ENCODE results near the gene C16orf92. TPM values are rescaled to one million over a fixed set of nuclear protein-coding genes. Genes with fewer than 3 reads are reported as not detected.

C16orf92 gene
- total RNA-seq, 1 experiment from 2014 or later = not detected

GRCh38 chr16:30028438-30029076 is 5.6 kb downstream of the C16orf92 start:
- ATAC-seq = no peak
- H3K27me3 ChIP-seq (ENCODE audit: control insufficient read depth, insufficient read depth, low read length) = no peaks in the 10 kb centered on the region
- in situ Hi-C loops (cut with HindIII; ENCODE audit: low pct_unique_long_range_greater_than_20kb, low sequenced_read_pairs) = no loop called here

DNA sequence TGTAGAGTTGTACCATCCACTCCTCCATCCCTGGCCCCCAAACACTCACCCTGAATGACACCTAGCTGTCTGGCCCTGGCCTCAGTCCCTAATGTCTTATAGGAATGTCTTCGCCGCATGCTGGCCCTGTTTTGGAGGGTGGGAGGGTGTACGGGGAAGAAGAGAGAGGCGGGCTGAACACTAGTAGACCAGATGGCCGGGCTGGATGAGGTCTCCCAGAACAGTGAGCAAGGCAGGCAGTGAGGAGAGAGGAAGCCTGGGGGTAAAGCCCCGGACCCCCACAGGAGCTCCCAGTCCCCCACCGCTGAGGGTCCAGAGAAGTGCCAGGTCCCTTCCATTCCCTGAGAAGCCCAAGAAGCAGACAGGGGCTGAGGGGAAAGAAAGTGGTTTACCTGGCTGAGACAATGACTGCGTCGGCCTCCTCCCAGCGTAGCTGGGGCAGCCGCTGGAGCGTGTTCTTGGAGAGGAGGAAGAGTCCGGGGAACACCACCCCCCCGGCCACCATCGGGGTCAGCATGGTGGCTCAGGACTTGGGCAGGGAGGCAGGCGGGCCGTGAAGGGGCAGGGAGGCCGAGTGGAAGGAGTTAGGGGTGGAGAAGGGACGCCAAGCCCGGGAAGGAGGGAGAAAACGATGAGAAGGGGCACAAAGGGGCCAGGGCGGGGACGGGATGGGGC is 7.2 kb downstream of the C16orf92 start:
- H3K27ac ChIP-seq (ENCODE audit: low read length) = no peak overlapping the region
- ATAC-seq = no peak
- peak overlapping the region in 1 of 2 experiments; percentile 3; a peak in 1 of 4 replicates for H3K4me3 ChIP-seq (ENCODE audit: low read depth in 2 of 2, low read length in 2 of 2)
- H3K9me3 ChIP-seq (ENCODE audit: control insufficient read depth, insufficient read depth, low read depth, low read length) = no peaks in the 10 kb centered on the region
- DNase-seq (ENCODE audit: low read depth, low spot score) = no peak
- POLR2A ChIA-PET = no interaction called here
- peaks cover 9% of the 10 kb centered on the region for H3K4me1 ChIP-seq (ENCODE audit: control insufficient read depth, insufficient read depth, low read length)
- no peaks in the 10 kb centered on the region for H3K36me3 ChIP-seq (ENCODE audit: control insufficient read depth, insufficient read depth, low read length)
- intact Hi-C loops (cut with micrococcal nuclease; ENCODE audit: unreplicated experiment) (no loop called here), in situ Hi-C loops (cut with HindIII; ENCODE audit: low pct_unique_long_range_greater_than_20kb, low sequenced_read_pairs) (no loop called here)
- CTCF ChIA-PET = no interaction called here
- no peaks in the 10 kb centered on the region for H3K27me3 ChIP-seq (ENCODE audit: control insufficient read depth, insufficient read depth, low read length)
- BruUV-seq (replicated peaks) = no TSS peak
- TF ChIP-seq POLR2AphosphoS5 (IDR thresholded peaks at IDR 0.05; ENCODE audit: low read depth, low read length) (no peak), CTCF (IDR thresholded peaks at IDR 0.05) (no peak), REST (IDR thresholded peaks at IDR 0.05; ENCODE audit: insufficient read depth in 1 of 2, low read depth in 2 of 2, low read length in 1 of 2) (no peak), SIN3A (IDR thresholded peaks at IDR 0.05; ENCODE audit: borderline replicate concordance, insufficient read depth, low read depth, low read length) (no peak), TCF7L2 (IDR thresholded peaks at IDR 0.05; ENCODE audit: low read depth, low read length) (no peak)

More at GRCh38 chr16:30028438-30029076, 5.6 kb downstream of the C16orf92 start:
- Histone ChIP-seq H3K27ac (ENCODE audit: low read length) (no peak overlapping the region), H3K4me1 (ENCODE audit: control insufficient read depth, insufficient read depth, low read length) (peaks cover 9% of the 10 kb centered on the region), H3K9me3 (ENCODE audit: control insufficient read depth, insufficient read depth, low read depth, low read length) (no peaks in the 10 kb centered on the region), H3K4me3 (ENCODE audit: low read depth in 2 of 2, low read length in 2 of 2) (no peak overlapping the region), H3K36me3 (ENCODE audit: control insufficient read depth, insufficient read depth, low read length) (no peaks in the 10 kb centered on the region)
- intact Hi-C loops (cut with micrococcal nuclease; ENCODE audit: unreplicated experiment) = loop anchor here (5.0 to 10.0 kb wide), 2 partner anchors 114 to 336 kb away; no protein-coding TSS in a partner anchor
- BruUV-seq (replicated peaks) = no TSS peak
- ChIA-PET CTCF (no interaction called here), POLR2A (no interaction called here)
- no peak for DNase-seq (ENCODE audit: low read depth, low spot score)
- TF ChIP-seq REST (IDR thresholded peaks at IDR 0.05; ENCODE audit: insufficient read depth in 1 of 2, low read depth in 2 of 2, low read length in 1 of 2) (peak; percentile 96), TCF7L2 (IDR thresholded peaks at IDR 0.05; ENCODE audit: low read depth, low read length) (no peak)
